Fibroblast of villous mesenchyme (primary cell): ENCODE results near the gene UGT3A1. TPM values are rescaled to one million over a fixed set of nuclear protein-coding genes. Genes with fewer than 3 reads are reported as not detected.
A peak's percentile ranks its signal among the peaks of the same experiment; 100 is the strongest.

Experiments
- DNase-seq: peaks from one replicate; pipeline ENCODE4 v3.0.0-alpha.2; 2010; ENCODE audit warnings: low read depth
- H3K4me3 ChIP-seq: 2 replicates; pipeline ENCODE4 v1.5.1; 2011; ENCODE audit warnings: low read depth, mild to moderate bottlenecking, low read length
- CTCF ChIP-seq: IDR thresholded peaks from 2 replicates; pipeline ENCODE4 v1.5.1; 2012; ENCODE audit warnings: low read depth, mild to moderate bottlenecking, low read length; ENCODE audit not compliant: insufficient read depth
- total RNA-seq: library from RNA; depleted of rRNA; stranded (reverse); fragments of >200 nt; gene quantifications from 2 replicates; pipeline ENCODE4 v1.2.3, GENCODE V29; 2012

The UGT3A1 gene
- total RNA-seq, 1 donor, result not detected

- DNase-seq, result no peak
- TF ChIP-seq CTCF, result peak; percentile 20
- H3K4me3 ChIP-seq, result no peak overlapping the region
Measured at GRCh38 chr5:35920890-35921289, 70.3 kb downstream of the UGT3A1 start.

- H3K4me3 ChIP-seq, result no peak overlapping the region
- peak; percentile 87 for DNase-seq
- no peak for TF ChIP-seq CTCF
Measured at GRCh38 chr5:35919191-35919590, 72.0 kb downstream of the UGT3A1 start.

- no peak for DNase-seq
- TF ChIP-seq CTCF, result no peak
- H3K4me3 ChIP-seq, result no peak overlapping the region
Measured at GRCh38 chr5:35908814-35909213, 82.4 kb downstream of the UGT3A1 start.

GRCh38 chr5:35908228-35908627 lies 83.0 kb downstream of the UGT3A1 start:
- no peak overlapping the region for H3K4me3 ChIP-seq
- DNase-seq, result no peak
- TF ChIP-seq CTCF, result no peak

GRCh38 chr5:35904443-35905132 lies 86.6 kb downstream of the UGT3A1 start:
- H3K4me3 ChIP-seq, result no peak overlapping the region
- no peak for DNase-seq
- TF ChIP-seq CTCF, result no peak

- no peak for TF ChIP-seq CTCF
- no peak for DNase-seq
- no peak overlapping the region for H3K4me3 ChIP-seq
Measured at GRCh38 chr5:35903631-35904203, 87.5 kb downstream of the UGT3A1 start.
